HCT116 (cell line): Measurements from ENCODE around the gene AMER3. TPM values are rescaled to one million over a fixed set of nuclear protein-coding genes. Genes with fewer than 3 reads are reported as not detected.

Source experiments
- ATAC-seq: fragments of 200-7000 bp; cut with Tn5 transposase; 2 replicates; pipeline ENCODE4 v1.9.1; 2020; ENCODE audit warnings: mild to moderate bottlenecking, moderate library complexity
- BruUV-seq: library from RNA; stranded (reverse); fragments of 400-500 nt; replicated peaks from 2 replicates; lab custom pipeline; 2021; lab: Mats Ljungman, UMichigan
- CTCF ChIA-PET: fragments of 300-600 bp; sonication (Branson Sonifier 250); formaldehyde crosslinking; loops from one replicate; lab custom pipeline; 2021; ENCODE audit warnings: antibody characterized with exemption; lab: Charles Lee
- POLR2A ChIA-PET: fragments of 300-600, 350-600 bp; sonication (Branson Sonifier 250); formaldehyde crosslinking; loops from one replicate; lab custom pipeline; 2021; ENCODE audit warnings: antibody characterized with exemption; lab: Charles Lee
- RAD21 ChIA-PET, 2 experiments: fragments of 300-600 bp; sonication (Branson Sonifier 250); formaldehyde crosslinking; loops; one replicate each; lab custom pipeline; 2023; ENCODE audit warnings: low total read pairs in 2 of 2; ENCODE audit not compliant: uncharacterized antibody in 2 of 2, unreplicated experiment in 2 of 2, low non-redundant PET in 1 of 2; lab: Charles Lee
- DNase-seq: peaks from one replicate; pipeline ENCODE4 v3.0.0-alpha.2; 2010; ENCODE audit warnings: low read depth, low spot score
- H2AFZ ChIP-seq: fragments of 200-600 bp; shearing (Covaris generic), sonication (generic); 2 replicates; pipeline ENCODE4 v1.6.1; 2017; ENCODE audit warnings: low read depth, mixed run types, mixed read lengths, antibody characterized with exemption, low read length; ENCODE audit not compliant: poor library complexity, severe bottlenecking
- H3K27ac ChIP-seq: 2 replicates; pipeline ENCODE4 v1.5.1; 2012; ENCODE audit warnings: low read depth, low read length
- H3K27me3 ChIP-seq: fragments of 200-600 bp; sonication (generic); 2 replicates; pipeline ENCODE4 v1.6.1; 2016; ENCODE audit warnings: mixed run types, low read length, mixed read lengths; ENCODE audit not compliant: insufficient read depth
- H3K36me3 ChIP-seq, 2 experiments: fragments of 200-500 bp in 1 of 2; fragments of 200-600 bp in 1 of 2; sonication (Bioruptor generic) in 1 of 2; sonication (generic) in 1 of 2; 2 replicates each; pipeline versions ENCODE4 v1.5.1 to v1.6.1; 2014 to 2016; ENCODE audit warnings: low read length in 2 of 2, inconsistent platforms in 1 of 2, mixed read lengths in 1 of 2, mixed run types in 1 of 2; ENCODE audit not compliant: insufficient read depth in 2 of 2, control insufficient read depth in 1 of 2
- H3K4me1 ChIP-seq, 2 experiments: fragments of 200-600 bp in 1 of 2; sonication (generic) in 1 of 2; 2 replicates each; pipeline versions ENCODE4 v1.5.1 to v1.6.1; 2012 to 2017; ENCODE audit warnings: low read length in 2 of 2, inconsistent platforms in 1 of 2, mild to moderate bottlenecking in 1 of 2, mixed read lengths in 1 of 2, mixed run types in 1 of 2, moderate library complexity in 1 of 2; ENCODE audit not compliant: insufficient read depth in 2 of 2, control insufficient read depth in 1 of 2
- H3K4me2 ChIP-seq: fragments of 200-600 bp; sonication (generic); 2 replicates; pipeline ENCODE4 v1.6.1; 2017; ENCODE audit warnings: mixed run types, low read length, mixed read lengths
- H3K4me3 ChIP-seq, 2 experiments: fragments of 200-600 bp in 1 of 2; sonication (generic) in 1 of 2; replicated peaks in 1 of 2; 2 replicates each; pipeline ENCODE4 v1.5.1; 2011 to 2016; ENCODE audit warnings: low read length in 2 of 2, control low read depth in 1 of 2, low read depth in 1 of 2, mild to moderate bottlenecking in 1 of 2, mixed read lengths in 1 of 2, mixed run types in 1 of 2
- H3K79me2 ChIP-seq: fragments of 200-600 bp; sonication (generic); 2 replicates; pipeline ENCODE4 v1.6.1; 2017; ENCODE audit warnings: mild to moderate bottlenecking, mixed run types, low read length, moderate library complexity, mixed read lengths; ENCODE audit not compliant: insufficient read depth
- H3K9ac ChIP-seq: fragments of 200-600 bp; sonication (generic); 2 replicates; pipeline ENCODE4 v1.6.1; 2016; ENCODE audit warnings: low read length, mixed read lengths
- H3K9me2 ChIP-seq: fragments of 200-600 bp; sonication (generic), shearing (Covaris generic); 2 replicates; pipeline ENCODE4 v1.6.1; 2017; ENCODE audit warnings: mixed run types, mild to moderate bottlenecking, moderate library complexity; ENCODE audit not compliant: insufficient read depth
- H3K9me3 ChIP-seq, 2 experiments: fragments of 200-500 bp in 1 of 2; fragments of 200-600 bp in 1 of 2; sonication (Bioruptor generic) in 1 of 2; sonication (generic) in 1 of 2; 2 replicates each; pipeline ENCODE4 v1.6.1; 2014 to 2017; ENCODE audit warnings: low read length in 2 of 2, mixed read lengths in 2 of 2, inconsistent platforms in 1 of 2, low read depth in 1 of 2, mild to moderate bottlenecking in 1 of 2, mixed run types in 1 of 2, moderate library complexity in 1 of 2; ENCODE audit not compliant: control insufficient read depth in 1 of 2, insufficient read depth in 1 of 2
- H4K20me1 ChIP-seq: fragments of 200-600 bp; sonication (generic), shearing (Covaris generic); 2 replicates; pipeline ENCODE4 v1.6.1; 2017; ENCODE audit warnings: mixed run types, mild to moderate bottlenecking, moderate library complexity; ENCODE audit not compliant: insufficient read depth
- ATF3 ChIP-seq: IDR thresholded peaks from 2 replicates; pipeline ENCODE4 v1.6.1; 2012
- CBX3 ChIP-seq: IDR thresholded peaks from 2 replicates; pipeline ENCODE4 v1.6.1; 2012; ENCODE audit warnings: low read depth
- CEBPB ChIP-seq: IDR thresholded peaks from 2 replicates; pipeline ENCODE4 v1.6.1; 2012; ENCODE audit warnings: low read depth
- EGR1 ChIP-seq: IDR thresholded peaks from 2 replicates; pipeline ENCODE4 v1.6.1; 2012; ENCODE audit warnings: low read depth
- EZH2 ChIP-seq: fragments of 200-600 bp; sonication (generic); IDR thresholded peaks from 2 replicates; pipeline ENCODE4 v1.6.1; 2017; ENCODE audit warnings: antibody characterized with exemption, mixed run types
- EZH2phosphoT487 ChIP-seq: fragments of 200-600 bp; IDR thresholded peaks from 2 replicates; pipeline ENCODE4 v1.6.1; 2018; ENCODE audit warnings: antibody characterized with exemption, borderline replicate concordance
- FOSL1 ChIP-seq: IDR thresholded peaks from 2 replicates; pipeline ENCODE4 v1.6.1; 2012; ENCODE audit warnings: low read depth
- POLR2A ChIP-seq: IDR thresholded peaks from 2 replicates; pipeline ENCODE4 v1.7.0; 2011; ENCODE audit warnings: borderline replicate concordance; ENCODE audit not compliant: insufficient read depth, insufficient read length; ENCODE audit errors: extremely low read depth
- TCF7L2 ChIP-seq: IDR thresholded peaks from 2 replicates; pipeline ENCODE4 v1.7.0; 2011; ENCODE audit warnings: borderline replicate concordance, inconsistent platforms; ENCODE audit not compliant: insufficient read depth, insufficient read length; ENCODE audit errors: extremely low read depth
- YY1 ChIP-seq: IDR thresholded peaks from 2 replicates; pipeline ENCODE4 v1.6.1; 2011; ENCODE audit warnings: low read length, low read depth, moderate library complexity, mild to moderate bottlenecking; ENCODE audit not compliant: insufficient replicate concordance; ENCODE audit errors: extremely low read depth
- ZFX ChIP-seq: fragments of 450-650 bp; IDR thresholded peaks from 2 replicates; pipeline ENCODE4 v1.6.1; 2017
- intact Hi-C: fragments of 100-400 bp; cut with micrococcal nuclease; formaldehyde crosslinking; loops from 2 replicates; pipeline ENCODE4 v1.10.0; 2022
- total RNA-seq: library from RNA; stranded (reverse); gene quantifications from one replicate; pipeline ENCODE4 v1.2.1, GENCODE V29; 2021; ENCODE audit not compliant: unreplicated experiment
- TF ChIP-seq, protein P1 (sequence below): IDR thresholded peaks from 2 replicates; pipeline ENCODE4 v1.6.1; 2011; ENCODE audit warnings: mild to moderate bottlenecking, low read length, moderate library complexity; ENCODE audit not compliant: insufficient replicate concordance; ENCODE audit errors: extremely low read depth
- TF ChIP-seq, protein P2 (sequence below): IDR thresholded peaks from 2 replicates; pipeline ENCODE4 v1.6.1; 2012
- TF ChIP-seq, protein P3 (sequence below), 3 experiments: fragments of 200-600 bp in 1 of 3; sonication (generic) in 1 of 3; IDR thresholded peaks in 2 of 3; conservative IDR thresholded peaks in 1 of 3; 2 replicates each; pipeline ENCODE4 v1.5.1; 2012 to 2017; ENCODE audit warnings: low read depth in 2 of 3, low read length in 2 of 3, antibody characterized with exemption in 1 of 3, borderline replicate concordance in 1 of 3, control low read depth in 1 of 3, mild to moderate bottlenecking in 1 of 3, mixed read lengths in 1 of 3, mixed run types in 1 of 3, moderate library complexity in 1 of 3; ENCODE audit not compliant: insufficient read depth in 1 of 3

AMER3 gene
- total RNA-seq, 1 experiment from 2014 or later, result not detected

- H3K4me1 ChIP-seq, result no peaks in the 10 kb centered on the region
- H3K4me3 ChIP-seq, result no peak overlapping the region
- intact Hi-C loops, result no loop called here
- ATAC-seq (no peak), DNase-seq (no peak)
- no peaks in the 10 kb centered on the region for H4K20me1 ChIP-seq
- H3K9ac ChIP-seq, result no peak overlapping the region
- TF ChIP-seq CBX3 (no peak), ZFX (no peak), EGR1 (no peak), POLR2A (no peak), CEBPB (no peak), EZH2phosphoT487 (no peak), FOSL1 (no peak), EZH2 (no peak), ATF3 (no peak), TCF7L2 (no peak), YY1 (no peak)
- TF ChIP-seq, protein P1, sequence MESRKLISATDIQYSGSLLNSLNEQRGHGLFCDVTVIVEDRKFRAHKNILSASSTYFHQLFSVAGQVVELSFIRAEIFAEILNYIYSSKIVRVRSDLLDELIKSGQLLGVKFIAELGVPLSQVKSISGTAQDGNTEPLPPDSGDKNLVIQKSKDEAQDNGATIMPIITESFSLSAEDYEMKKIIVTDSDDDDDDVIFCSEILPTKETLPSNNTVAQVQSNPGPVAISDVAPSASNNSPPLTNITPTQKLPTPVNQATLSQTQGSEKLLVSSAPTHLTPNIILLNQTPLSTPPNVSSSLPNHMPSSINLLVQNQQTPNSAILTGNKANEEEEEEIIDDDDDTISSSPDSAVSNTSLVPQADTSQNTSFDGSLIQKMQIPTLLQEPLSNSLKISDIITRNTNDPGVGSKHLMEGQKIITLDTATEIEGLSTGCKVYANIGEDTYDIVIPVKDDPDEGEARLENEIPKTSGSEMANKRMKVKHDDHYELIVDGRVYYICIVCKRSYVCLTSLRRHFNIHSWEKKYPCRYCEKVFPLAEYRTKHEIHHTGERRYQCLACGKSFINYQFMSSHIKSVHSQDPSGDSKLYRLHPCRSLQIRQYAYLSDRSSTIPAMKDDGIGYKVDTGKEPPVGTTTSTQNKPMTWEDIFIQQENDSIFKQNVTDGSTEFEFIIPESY, result no peak
- TF ChIP-seq, protein P2, sequence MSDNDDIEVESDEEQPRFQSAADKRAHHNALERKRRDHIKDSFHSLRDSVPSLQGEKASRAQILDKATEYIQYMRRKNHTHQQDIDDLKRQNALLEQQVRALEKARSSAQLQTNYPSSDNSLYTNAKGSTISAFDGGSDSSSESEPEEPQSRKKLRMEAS, result no peak
- TF ChIP-seq, protein P3, sequence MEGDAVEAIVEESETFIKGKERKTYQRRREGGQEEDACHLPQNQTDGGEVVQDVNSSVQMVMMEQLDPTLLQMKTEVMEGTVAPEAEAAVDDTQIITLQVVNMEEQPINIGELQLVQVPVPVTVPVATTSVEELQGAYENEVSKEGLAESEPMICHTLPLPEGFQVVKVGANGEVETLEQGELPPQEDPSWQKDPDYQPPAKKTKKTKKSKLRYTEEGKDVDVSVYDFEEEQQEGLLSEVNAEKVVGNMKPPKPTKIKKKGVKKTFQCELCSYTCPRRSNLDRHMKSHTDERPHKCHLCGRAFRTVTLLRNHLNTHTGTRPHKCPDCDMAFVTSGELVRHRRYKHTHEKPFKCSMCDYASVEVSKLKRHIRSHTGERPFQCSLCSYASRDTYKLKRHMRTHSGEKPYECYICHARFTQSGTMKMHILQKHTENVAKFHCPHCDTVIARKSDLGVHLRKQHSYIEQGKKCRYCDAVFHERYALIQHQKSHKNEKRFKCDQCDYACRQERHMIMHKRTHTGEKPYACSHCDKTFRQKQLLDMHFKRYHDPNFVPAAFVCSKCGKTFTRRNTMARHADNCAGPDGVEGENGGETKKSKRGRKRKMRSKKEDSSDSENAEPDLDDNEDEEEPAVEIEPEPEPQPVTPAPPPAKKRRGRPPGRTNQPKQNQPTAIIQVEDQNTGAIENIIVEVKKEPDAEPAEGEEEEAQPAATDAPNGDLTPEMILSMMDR (IDR thresholded peaks at IDR 0.05 in 2 of 3, conservative IDR thresholded peaks at IDR 0.05 in 1 of 3; ENCODE audit: borderline replicate concordance in 1 of 3, insufficient read depth in 1 of 3, low read depth in 2 of 3, low read length in 2 of 3), result no peak
- RAD21 ChIA-PET, result no interaction called here
- H3K9me3 ChIP-seq, result no peaks in the 10 kb centered on the region
- CTCF ChIA-PET, result no interaction called here
- H3K9me2 ChIP-seq, result no peaks in the 10 kb centered on the region
- no TSS peak for BruUV-seq
- H3K27ac ChIP-seq, result no peak overlapping the region
- H3K27me3 ChIP-seq, result no peaks in the 10 kb centered on the region; the same call in 1 of the 2 replicates
- H2AFZ ChIP-seq, result no peak overlapping the region
- H3K36me3 ChIP-seq, result no peaks in the 10 kb centered on the region
- no peaks in the 10 kb centered on the region for H3K79me2 ChIP-seq
- no peak overlapping the region for H3K4me2 ChIP-seq
- POLR2A ChIA-PET, result no interaction called here
Measured at GRCh38 chr2:130756874-130757668, 1.7 kb downstream of the AMER3 start.
